ENCODE measurements around the gene TMIE.

TMIE gene

GRCh38 chr3:46701181-46701939, at the start of gene TMIE:
Gene TMIE (plus strand): TSS chr3:46701392. CDS start chr3:46701488, 96 bp downstream.
- no peak for DNase-seq (ENCODE audit: low read depth in 2 of 2)

- no peak for DNase-seq (ENCODE audit: low read depth in 2 of 2)
These were observed 45.9 kb upstream of the TMIE start for GRCh38 chr3:46655271-46655670.

- DNase-seq (ENCODE audit: low read depth in 2 of 2) = no peak
These were observed 44.2 kb upstream of the TMIE start for GRCh38 chr3:46656778-46657556.

GRCh38 chr3:46659285-46659684, 41.9 kb upstream of the TMIE start:
- DNase-seq (ENCODE audit: low read depth in 2 of 2) = no peak

GRCh38 chr3:46660003-46660402, 41.2 kb upstream of the TMIE start:
- DNase-seq (ENCODE audit: low read depth in 2 of 2) = no peak

- no peak for DNase-seq (ENCODE audit: low read depth in 2 of 2)
These were observed 40.4 kb upstream of the TMIE start for GRCh38 chr3:46660543-46661523.

GRCh38 chr3:46661776-46662766, 39.1 kb upstream of the TMIE start:
- no peak for DNase-seq (ENCODE audit: low read depth in 2 of 2)

GRCh38 chr3:46662771-46663551, 38.2 kb upstream of the TMIE start:
- DNase-seq (ENCODE audit: low read depth in 2 of 2) = no peak

GRCh38 chr3:46663591-46664135, 37.5 kb upstream of the TMIE start:
- DNase-seq (ENCODE audit: low read depth in 2 of 2) = no peak

- DNase-seq (ENCODE audit: low read depth in 2 of 2) = no peak
These were observed 36.8 kb upstream of the TMIE start for GRCh38 chr3:46664188-46664970.

- DNase-seq (ENCODE audit: low read depth in 2 of 2) = no peak
These were observed 36.0 kb upstream of the TMIE start for GRCh38 chr3:46664971-46665762.

GRCh38 chr3:46665763-46666452, 35.3 kb upstream of the TMIE start:
- no peak for DNase-seq (ENCODE audit: low read depth in 2 of 2)

GRCh38 chr3:46666453-46666845, 34.7 kb upstream of the TMIE start:
- DNase-seq (ENCODE audit: low read depth in 2 of 2) = no peak

- DNase-seq (ENCODE audit: low read depth in 2 of 2) = no peak
These were observed 34.1 kb upstream of the TMIE start for GRCh38 chr3:46667061-46667621.

GRCh38 chr3:46667657-46668056, 33.5 kb upstream of the TMIE start:
- DNase-seq (ENCODE audit: low read depth in 2 of 2) = no peak

GRCh38 chr3:46668116-46668515, 33.1 kb upstream of the TMIE start:
- no peak for DNase-seq (ENCODE audit: low read depth in 2 of 2)

GRCh38 chr3:46668591-46668990, 32.6 kb upstream of the TMIE start:
- DNase-seq (ENCODE audit: low read depth in 2 of 2) = no peak

Measured in stimulated activated CD4-positive, alpha-beta T cell treated with anti-CD3 and anti-CD28 coated beads, Interleukin-1b, Interleukin-23, amount 100 ng/mL, for 1 hour (primary cell).